Measurements from ENCODE around the gene STK32A.

- TF ChIP-seq, protein P1, sequence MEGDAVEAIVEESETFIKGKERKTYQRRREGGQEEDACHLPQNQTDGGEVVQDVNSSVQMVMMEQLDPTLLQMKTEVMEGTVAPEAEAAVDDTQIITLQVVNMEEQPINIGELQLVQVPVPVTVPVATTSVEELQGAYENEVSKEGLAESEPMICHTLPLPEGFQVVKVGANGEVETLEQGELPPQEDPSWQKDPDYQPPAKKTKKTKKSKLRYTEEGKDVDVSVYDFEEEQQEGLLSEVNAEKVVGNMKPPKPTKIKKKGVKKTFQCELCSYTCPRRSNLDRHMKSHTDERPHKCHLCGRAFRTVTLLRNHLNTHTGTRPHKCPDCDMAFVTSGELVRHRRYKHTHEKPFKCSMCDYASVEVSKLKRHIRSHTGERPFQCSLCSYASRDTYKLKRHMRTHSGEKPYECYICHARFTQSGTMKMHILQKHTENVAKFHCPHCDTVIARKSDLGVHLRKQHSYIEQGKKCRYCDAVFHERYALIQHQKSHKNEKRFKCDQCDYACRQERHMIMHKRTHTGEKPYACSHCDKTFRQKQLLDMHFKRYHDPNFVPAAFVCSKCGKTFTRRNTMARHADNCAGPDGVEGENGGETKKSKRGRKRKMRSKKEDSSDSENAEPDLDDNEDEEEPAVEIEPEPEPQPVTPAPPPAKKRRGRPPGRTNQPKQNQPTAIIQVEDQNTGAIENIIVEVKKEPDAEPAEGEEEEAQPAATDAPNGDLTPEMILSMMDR (conservative IDR thresholded peaks at IDR 0.05; ENCODE audit: low read depth in 2 of 2): no peak
- no peak for TF ChIP-seq POLR2AphosphoS5 (IDR thresholded peaks at IDR 0.05; ENCODE audit: low read depth)
- TF ChIP-seq EZH2 (IDR thresholded peaks at IDR 0.05; ENCODE audit: low read depth, unreplicated experiment): no peak
- TF ChIP-seq EZH2phosphoT487 (IDR thresholded peaks at IDR 0.05; ENCODE audit: unreplicated experiment): no peak
- TF ChIP-seq CREB1 (CRISPR knock-in tag; IDR thresholded peaks at IDR 0.05; ENCODE audit: low read depth): no peak
- TF ChIP-seq JUNB (IDR thresholded peaks at IDR 0.05; ENCODE audit: unreplicated experiment): no peak
- TF ChIP-seq REST (IDR thresholded peaks at IDR 0.05; ENCODE audit: unreplicated experiment): no peak
- no peak for TF ChIP-seq ZNF331 (CRISPR knock-in tag; IDR thresholded peaks at IDR 0.05; ENCODE audit: low read depth)
- TF ChIP-seq, protein P2, sequence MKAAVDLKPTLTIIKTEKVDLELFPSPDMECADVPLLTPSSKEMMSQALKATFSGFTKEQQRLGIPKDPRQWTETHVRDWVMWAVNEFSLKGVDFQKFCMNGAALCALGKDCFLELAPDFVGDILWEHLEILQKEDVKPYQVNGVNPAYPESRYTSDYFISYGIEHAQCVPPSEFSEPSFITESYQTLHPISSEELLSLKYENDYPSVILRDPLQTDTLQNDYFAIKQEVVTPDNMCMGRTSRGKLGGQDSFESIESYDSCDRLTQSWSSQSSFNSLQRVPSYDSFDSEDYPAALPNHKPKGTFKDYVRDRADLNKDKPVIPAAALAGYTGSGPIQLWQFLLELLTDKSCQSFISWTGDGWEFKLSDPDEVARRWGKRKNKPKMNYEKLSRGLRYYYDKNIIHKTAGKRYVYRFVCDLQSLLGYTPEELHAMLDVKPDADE (IDR thresholded peaks at IDR 0.05): no peak
- no peak for TF ChIP-seq ZNF114 (CRISPR knock-in tag; IDR thresholded peaks at IDR 0.05)
- TF ChIP-seq, protein P3, sequence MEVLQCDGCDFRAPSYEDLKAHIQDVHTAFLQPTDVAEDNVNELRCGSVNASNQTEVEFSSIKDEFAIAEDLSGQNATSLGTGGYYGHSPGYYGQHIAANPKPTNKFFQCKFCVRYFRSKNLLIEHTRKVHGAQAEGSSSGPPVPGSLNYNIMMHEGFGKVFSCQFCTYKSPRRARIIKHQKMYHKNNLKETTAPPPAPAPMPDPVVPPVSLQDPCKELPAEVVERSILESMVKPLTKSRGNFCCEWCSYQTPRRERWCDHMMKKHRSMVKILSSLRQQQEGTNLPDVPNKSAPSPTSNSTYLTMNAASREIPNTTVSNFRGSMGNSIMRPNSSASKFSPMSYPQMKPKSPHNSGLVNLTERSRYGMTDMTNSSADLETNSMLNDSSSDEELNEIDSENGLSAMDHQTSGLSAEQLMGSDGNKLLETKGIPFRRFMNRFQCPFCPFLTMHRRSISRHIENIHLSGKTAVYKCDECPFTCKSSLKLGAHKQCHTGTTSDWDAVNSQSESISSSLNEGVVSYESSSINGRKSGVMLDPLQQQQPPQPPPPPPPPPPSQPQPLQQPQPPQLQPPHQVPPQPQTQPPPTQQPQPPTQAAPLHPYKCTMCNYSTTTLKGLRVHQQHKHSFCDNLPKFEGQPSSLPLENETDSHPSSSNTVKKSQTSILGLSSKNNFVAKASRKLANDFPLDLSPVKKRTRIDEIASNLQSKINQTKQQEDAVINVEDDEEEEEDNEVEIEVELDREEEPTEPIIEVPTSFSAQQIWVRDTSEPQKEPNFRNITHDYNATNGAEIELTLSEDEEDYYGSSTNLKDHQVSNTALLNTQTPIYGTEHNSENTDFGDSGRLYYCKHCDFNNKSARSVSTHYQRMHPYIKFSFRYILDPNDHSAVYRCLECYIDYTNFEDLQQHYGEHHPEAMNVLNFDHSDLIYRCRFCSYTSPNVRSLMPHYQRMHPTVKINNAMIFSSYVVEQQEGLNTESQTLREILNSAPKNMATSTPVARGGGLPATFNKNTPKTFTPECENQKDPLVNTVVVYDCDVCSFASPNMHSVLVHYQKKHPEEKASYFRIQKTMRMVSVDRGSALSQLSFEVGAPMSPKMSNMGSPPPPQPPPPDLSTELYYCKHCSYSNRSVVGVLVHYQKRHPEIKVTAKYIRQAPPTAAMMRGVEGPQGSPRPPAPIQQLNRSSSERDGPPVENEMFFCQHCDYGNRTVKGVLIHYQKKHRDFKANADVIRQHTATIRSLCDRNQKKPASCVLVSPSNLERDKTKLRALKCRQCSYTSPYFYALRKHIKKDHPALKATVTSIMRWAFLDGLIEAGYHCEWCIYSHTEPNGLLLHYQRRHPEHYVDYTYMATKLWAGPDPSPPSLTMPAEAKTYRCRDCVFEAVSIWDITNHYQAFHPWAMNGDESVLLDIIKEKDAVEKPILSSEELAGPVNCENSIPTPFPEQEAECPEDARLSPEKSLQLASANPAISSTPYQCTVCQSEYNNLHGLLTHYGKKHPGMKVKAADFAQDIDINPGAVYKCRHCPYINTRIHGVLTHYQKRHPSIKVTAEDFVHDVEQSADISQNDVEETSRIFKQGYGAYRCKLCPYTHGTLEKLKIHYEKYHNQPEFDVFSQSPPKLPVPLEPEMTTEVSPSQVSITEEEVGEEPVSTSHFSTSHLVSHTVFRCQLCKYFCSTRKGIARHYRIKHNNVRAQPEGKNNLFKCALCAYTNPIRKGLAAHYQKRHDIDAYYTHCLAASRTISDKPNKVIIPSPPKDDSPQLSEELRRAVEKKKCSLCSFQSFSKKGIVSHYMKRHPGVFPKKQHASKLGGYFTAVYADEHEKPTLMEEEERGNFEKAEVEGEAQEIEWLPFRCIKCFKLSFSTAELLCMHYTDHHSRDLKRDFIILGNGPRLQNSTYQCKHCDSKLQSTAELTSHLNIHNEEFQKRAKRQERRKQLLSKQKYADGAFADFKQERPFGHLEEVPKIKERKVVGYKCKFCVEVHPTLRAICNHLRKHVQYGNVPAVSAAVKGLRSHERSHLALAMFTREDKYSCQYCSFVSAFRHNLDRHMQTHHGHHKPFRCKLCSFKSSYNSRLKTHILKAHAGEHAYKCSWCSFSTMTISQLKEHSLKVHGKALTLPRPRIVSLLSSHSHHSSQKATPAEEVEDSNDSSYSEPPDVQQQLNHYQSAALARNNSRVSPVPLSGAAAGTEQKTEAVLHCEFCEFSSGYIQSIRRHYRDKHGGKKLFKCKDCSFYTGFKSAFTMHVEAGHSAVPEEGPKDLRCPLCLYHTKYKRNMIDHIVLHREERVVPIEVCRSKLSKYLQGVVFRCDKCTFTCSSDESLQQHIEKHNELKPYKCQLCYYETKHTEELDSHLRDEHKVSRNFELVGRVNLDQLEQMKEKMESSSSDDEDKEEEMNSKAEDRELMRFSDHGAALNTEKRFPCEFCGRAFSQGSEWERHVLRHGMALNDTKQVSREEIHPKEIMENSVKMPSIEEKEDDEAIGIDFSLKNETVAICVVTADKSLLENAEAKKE (CRISPR knock-in tag; IDR thresholded peaks at IDR 0.05): no peak
Measured at GRCh38 chr5:147223343-147223742, 11.5 kb upstream of the STK32A start.
